GM19328 (cell line): ENCODE measurements around the gene DNAJC30.
"Not testable (repeated sequence)": the region's sequence is repeated elsewhere in the genome, so short reads cannot be mapped to it uniquely, and the experiment has no call there.

ENCODE experiments used
- ATAC-seq: cut with Tn5 transposase; IDR thresholded peaks from one replicate; pipeline ENCODE4 v1.9.1; 2021; ENCODE audit warnings: mild to moderate bottlenecking, moderate library complexity; ENCODE audit not compliant: unreplicated experiment

The DNAJC30 gene

DNA sequence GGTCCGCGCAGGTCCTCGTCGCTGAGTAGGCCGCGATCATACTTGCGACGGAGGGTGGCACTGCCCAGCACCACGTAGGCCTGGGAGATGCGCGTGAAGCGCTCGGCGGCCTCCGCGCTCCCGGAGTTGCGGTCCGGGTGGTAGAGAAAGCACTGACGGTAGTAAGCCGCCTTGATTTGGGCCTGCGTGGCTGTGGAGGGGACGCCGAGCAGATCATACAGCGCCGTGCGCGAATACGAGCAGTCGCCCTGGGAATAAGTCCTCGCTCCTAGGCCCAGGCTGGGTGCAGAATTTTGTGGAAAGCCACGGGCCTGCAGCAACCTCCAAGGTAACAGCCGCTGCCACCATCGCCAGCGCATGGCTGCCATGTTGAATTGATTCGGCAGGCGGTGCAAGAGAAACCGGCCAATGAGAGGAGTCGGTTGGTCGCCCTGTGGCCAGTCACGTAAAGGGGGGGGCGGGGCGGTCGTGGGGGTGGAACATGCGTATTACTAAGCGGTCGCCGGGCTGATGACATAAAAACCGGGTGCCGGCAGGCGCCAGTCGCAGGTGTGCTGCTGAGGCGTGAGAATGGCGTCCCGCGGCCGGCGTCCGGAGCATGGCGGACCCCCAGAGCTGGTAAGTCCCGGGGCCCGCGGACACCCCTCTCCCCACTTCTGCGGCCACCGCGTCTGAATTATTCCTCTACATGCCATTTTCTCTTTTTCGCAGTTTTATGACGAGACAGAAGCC is at the start of gene DNAJC30, which contains the start of gene BUD23:
DNAJC30 (minus strand) TSS at position 398 of the 732 bp plus-strand sequence; CDS start at position 368, 30 bp downstream.
BUD23 (plus strand) TSS at position 542 of the 732 bp plus-strand sequence; CDS start at position 571, 29 bp downstream.
- peak; percentile 87 for ATAC-seq

DNA sequence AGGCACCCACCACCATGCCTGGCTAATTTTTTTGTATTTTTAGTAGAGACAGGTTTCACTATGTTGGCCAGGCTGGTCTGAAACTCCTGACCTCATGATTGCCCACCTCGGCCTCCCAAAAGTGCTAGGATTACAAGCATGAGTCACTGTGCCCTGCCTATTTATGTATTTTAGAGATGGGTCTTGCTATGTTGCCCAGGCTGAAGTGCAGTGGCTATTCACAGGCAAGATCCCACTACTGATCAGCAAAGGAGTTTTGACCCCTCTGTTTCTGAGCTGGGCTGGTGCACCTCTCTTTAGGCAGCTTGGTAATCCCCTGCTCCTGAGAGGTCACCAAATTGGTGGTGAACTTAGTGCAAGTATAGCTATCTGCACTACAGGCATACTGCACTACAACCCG is 49.1 kb upstream of the DNAJC30 start:
- no peak for ATAC-seq

DNA sequence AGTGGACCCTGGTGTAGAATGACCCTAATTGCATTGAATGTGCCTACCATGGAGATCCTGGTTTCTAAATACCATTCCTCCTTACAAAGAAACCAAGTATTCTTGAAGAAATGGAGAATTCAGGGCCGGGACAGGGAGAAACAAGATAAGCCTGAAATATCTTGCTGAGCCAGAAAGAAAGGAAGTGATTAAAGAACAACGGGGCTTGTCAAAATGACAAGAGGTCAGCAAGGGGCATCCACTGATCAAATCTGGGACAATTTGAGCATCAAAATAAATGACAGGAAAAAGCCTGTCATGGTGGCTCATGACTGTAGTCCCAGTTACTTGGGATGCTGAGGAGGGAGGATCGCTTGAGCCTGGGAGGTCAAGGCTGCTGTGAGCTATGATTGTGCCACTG is 47.2 kb upstream of the DNAJC30 start:
- ATAC-seq, result no peak

DNA sequence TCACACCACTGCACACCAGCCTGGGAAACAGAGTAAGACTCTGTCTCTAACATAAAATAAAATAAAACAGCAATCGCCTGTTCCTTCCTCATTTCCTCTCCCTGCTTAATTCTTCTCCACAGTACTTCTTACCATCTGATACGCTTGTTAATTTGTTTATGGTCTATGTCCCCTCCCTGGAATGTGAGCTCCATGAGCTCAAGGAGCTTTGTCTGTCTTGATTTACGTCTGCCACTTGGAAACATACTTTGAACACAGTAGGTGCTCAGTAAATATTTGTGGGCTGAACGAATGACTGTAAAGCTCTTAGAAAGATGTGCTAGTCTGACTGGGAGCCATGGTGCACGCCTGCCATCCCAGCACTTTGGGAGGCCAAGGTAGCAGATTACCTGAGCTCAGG is 45.3 kb upstream of the DNAJC30 start:
- ATAC-seq, result no peak

DNA sequence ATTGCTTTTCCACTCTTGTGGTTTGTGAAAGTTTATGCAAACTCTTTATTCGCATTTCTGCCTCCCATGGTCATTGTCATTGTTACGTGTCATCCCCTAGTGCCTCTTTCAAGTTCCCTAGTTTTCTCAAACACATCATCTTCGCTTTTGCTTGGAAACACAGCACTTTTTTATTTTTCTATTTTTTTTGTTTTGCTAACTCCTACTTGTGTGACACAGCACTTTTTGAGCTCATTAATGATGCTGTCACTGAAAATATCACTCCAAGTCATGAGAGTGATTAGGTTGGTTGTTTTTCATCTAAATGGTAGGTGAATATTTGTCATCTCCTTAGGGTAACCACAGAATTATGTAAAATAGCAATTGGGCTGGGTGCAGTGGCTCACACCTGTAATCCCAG is 44.7 kb upstream of the DNAJC30 start:
- ATAC-seq, result no peak

DNA sequence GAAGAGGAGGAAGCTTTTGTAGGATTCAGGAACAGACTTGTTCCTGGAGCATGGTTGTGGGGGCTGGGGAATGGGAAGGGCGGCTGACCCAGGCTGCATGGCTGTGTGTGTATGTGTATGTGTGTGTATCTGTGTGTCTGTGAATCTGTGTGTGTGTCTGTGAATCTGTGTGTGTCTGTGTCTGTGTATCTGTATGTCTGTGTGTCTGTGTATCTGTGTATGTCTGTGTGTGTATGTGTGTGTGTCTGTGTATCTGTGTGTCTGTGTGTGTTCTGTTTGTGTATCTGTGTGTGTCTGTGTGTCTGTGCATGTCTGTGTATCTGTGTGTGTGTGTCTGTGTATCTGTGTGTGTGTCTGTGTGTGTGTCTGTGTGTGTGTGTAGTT is 42.8 kb upstream of the DNAJC30 start:
- no peak for ATAC-seq

DNA sequence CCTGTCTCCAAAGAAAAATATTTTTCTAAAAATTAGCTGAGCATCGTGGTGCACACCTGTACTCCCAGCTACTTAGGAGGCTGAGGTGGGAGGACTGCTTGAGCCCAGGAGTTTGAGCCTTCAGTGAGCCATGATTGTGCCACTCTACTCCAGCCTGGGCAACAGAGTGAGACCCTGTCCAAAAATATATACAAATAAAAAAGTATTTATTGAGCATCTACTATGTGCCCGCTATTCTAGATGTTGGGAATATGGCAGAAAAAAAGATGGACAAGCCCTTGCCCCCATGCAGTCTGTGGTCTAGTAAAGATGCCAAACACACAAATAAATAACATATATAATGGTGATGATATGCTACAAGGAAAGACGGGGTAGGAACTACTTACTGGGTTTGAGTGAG is 40.6 kb upstream of the DNAJC30 start:
- ATAC-seq, result no peak

DNA sequence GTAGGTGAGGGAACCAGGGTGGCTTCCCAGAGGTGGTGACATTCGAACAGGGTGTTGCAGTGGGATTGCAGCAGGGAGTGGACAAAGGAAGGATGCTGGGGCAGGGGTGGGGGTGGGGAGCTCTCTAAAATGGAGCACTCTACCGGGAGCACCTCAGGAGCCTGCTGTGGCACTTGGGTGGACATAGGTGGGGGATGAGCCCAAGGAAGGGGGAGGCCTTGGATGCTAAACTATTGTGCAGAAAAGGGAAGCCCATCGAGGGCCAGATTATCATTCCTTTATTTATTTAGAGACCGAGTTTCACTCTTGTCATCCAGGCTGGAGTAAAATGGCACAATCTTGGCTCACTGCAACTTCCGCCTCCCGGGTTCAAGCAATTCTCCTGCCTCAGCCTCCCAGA is 39.5 kb upstream of the DNAJC30 start:
- ATAC-seq, result no peak

DNA sequence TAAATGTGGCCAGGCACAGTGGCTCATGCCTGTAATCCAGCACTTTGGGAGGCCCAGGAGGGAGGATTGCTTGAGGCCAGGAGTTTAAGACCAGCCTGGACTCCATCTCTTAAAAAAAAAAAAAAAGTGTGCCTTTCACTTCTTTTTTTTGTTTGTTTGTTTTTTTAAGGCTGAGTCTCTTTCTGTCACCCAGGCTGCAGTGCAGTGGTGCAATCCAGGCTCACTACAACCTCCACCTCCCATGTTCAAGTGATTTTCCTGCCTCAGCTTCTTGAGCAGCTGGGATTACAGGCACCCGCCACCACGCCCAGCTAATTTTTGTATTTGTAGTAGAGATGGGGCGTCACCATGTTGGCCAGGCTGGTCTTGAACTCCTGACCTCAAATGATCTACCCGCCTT is 38.9 kb upstream of the DNAJC30 start:
- not testable (repeated sequence) for ATAC-seq

DNA sequence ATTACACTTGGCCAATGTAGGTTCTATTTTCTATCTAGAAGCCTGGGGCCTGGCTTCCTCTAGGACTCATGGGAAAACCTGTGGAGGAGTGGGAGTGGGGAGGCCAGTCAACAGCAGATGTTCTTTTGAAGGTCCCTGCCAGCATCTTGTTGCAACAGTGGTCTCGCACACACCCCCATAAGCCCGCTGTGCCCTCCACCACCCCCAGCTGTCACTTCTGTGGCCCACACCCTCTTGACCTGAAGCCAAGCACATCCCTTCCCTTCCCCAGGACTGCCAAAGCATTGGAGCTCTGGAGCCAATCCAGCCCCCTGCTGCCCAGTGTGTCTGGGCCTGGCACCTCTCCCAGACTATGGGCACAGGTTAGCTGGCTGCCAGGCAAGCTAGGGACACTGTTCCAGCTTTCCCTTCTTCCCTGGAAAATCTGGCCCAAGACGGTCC is 38.1 kb upstream of the DNAJC30 start:
- no peak for ATAC-seq

DNA sequence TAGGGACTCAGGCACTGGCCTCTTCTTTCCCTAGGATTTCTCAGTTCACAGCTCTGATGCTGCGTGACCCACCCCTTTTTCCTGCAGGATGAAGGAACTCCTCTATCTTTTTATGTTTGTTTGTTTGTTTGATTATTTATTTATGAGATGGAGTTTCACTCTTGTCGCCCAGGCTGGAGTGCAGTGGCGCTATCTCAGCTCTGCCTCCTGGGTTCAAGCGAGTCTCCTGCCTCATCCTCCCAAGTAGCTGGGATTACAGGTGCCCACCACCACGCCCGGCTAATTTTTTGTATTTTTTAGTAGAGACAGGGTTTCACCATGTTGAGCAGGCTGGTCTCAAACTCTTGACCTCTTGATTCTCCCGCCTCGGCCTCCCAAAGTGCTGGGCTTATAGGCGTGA is 37.2 kb upstream of the DNAJC30 start:
- not testable (repeated sequence) for ATAC-seq

DNA sequence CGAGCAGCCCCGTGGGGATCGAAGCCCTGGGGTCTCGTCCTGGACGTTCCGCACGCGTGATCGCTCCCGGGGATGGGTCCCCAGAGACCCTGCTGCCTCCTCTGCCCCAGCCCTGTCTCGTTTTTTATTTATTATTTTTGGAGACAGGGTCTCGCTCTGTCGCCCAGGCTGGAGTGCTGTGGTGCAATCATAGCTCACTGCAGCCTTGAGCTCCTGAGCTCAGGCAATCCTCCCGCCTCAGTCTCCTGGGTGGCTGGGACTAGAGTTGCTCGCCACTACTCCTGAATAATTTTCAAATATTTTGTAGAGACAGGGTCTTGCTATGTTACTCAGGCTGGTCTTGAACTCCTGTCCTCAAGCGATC is 36.5 kb upstream of the DNAJC30 start:
- no peak for ATAC-seq

DNA sequence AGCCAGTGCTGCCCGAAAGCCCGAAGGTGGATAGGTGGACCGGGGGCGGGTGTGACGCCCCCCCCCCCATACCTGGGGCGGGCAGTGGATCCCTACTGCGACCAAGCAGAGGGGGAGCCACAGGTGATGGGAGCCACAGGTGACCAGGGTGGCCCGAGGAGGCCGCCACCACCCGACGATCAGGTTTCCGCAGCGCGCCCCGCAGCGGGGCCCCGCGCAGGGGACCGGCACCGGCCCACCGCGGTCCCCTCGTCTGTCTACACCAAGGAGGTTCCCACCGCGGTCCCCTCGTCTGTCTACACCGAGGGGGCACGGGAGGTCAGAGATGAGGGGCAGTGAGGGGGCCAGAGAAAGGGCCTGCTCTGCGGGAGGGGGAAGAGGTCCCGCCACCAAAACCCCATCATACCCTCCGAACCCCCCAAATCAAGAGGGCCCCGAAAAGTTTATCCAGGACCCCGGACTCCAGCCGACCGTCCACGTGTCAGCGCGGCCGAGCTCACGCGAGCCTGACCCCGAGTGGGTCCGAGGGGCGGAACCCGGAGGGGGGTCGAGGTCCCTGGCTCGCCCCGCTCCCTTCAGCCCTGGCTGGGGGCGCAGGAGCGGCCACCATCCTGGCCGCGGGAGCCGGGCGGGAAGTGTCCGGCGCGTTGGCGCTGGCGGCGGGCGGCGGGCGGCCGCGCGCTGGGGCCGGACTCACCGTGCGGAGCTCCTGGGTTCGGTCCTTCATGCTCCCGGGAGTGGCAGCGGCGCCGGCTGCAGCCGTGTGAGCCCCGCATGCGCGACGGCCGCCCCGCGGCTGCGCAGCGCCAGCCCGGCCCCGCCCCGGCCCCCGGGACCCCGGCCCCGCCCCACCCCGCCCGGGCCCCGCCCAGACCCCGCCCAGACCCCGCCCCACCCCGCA is 35.9 kb upstream of the DNAJC30 start, which contains the start of gene STX1A:
STX1A (minus strand) TSS at position 765 of the 901 bp plus-strand sequence; CDS start at position 727, 38 bp downstream.
- ATAC-seq, result no peak

DNA sequence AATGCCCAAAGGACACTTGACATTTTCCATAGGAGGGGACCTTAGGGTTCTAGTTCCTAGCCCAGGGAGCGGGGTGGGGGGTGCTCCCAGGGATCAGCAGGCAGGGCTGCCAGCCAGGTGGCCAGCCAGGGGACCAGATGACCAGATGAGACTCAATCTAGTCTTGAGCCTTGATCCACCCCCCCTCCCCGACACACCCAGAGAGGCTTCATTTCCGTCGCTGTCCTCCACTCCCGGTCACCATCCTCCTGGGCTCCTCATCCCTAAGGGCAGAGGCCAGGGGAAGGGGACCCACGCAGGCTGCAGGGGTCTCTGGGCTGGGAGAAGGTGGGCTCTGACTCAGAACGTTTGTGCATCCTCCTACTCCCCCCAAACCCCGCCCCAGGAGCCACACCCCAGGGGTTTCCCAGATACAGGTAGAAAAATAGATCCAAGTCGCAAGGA is 35.2 kb upstream of the DNAJC30 start:
- no peak for ATAC-seq

DNA sequence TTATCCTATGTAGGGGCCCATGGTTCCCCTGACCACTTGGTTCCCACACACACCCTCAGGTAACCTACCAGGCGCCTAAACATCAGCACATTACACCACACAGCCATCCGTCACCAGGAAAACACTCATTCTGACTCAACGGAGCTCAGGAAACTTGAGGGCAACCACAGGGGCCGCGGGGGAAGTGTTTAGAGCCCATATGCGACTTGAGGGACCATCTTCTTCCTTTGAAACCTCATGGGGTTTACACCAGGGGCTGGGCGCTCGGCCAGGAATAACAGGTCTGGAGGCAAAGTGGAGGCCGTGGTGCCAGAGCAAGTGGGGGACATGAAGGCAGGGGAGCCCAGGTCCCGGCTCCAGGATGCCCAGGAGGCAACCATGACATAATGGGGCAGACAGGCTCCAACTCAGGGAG is 34.7 kb upstream of the DNAJC30 start:
- ATAC-seq, result no peak

DNA sequence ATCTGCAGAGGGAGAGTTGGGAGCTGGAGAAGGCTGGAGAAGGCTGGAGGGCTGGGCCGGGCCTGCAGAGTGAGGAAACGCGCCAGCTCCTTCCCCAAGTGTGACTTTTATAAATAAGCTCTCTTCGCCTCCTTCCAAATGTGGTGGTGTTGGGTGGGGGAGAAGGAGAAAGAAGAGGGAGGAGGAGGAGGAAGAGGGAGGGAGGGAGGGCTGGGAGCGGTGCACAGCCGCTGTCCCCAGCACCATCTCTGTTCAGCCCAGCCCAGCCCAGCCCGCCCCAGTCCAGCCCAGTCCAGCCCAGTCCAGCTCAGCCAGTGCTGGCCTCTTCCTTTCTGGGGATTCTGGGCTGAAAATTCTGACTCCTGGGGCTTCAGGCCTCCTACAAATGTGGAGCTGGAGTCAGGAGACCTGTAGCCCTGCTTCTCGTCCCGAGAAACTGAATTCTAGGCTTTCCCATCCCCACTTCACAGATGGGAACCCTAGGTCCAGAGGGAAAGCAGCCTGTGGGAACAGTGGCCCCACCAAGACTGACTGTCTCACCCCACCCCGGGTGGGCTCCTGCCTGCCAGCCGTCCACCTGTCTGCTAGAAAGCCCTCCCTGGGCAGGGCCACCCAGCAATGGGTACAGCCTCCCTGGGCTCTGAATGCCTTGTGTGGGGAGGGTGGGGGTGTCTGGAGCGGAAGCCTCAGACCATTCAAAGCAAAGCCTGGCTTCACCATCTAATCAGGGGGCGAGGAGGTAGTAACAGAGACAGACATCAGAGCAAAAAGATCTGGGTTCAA is 34.0 kb upstream of the DNAJC30 start:
- no peak for ATAC-seq

DNA sequence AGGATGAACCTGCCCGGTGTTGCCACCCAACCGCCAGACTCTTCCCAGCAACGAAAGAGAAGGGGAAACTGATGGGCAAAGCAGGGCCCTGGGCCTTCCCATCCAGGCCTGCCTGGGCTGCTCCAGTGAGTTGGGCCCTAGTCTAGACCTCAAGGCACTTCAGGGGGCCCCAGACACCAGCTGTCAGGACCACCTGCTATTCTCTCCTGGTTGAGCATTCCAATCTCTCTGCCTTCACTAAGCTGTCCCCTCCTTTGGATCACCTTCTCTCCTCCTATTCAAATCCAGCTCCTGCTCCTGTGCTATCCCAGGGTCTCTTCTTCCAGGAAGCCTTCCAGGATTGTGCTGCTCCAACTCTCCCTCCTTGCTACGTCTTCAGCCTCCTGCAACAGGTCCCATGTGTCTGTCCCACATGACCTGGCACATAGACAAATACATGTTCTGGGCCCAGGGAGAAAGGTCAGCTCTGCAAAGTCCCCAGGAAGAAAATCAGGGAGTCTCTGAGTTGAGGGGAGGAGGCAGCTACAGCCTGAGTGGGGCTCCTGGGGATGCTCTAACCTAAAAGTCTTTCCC is 33.2 kb upstream of the DNAJC30 start:
- ATAC-seq, result no peak

DNA sequence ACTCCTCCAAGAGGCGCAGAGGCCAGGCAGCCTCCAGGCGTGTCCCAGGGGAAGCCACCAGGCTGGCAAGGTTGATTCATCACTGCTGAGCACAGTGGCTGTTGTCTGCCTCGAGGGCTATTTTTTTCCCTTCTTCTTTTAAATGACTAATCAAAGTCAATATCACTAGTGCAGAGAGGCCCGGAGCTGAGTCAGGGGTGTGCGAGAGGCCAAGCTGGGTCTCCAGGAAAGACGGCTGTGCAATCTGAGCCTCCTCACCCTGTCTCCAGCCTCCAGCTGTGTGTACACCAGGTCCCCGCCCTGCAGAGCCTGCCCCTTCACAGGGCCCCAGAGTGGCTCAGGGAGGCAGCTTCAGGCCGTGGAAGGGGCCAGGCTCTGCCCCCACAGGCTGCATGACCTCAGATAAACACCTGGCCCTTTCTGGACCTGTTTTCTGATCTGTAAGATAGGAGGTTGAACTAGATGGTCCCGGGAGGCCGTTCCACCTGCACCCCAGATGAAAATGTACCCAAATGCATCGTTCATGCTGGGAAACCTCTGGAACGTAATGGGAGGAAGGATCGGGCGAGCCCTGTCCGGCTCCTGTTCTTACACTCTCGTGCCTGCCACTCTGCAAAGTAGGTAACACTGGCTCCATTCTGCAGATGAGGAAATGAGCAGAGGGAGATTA is 32.5 kb upstream of the DNAJC30 start:
- ATAC-seq, result no peak

DNA sequence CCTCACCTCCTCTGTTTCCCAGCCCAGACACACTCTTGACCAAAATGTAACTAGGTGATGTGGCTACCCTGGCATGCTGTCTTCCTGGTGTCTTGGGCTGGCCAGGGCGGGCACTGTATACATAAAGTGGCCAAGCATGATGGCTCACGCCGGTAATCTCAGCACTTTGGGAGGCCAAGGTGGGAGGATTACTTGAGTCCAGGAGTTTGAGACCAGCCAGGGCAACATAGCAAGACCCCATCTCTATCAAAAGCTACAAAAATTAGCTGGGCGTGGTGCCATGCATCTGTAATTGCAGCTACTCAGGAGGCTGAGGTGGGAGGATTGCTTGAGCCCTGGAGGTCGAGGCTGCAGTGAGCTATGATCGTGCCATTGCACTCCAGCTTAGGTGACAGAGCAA is 30.1 kb upstream of the DNAJC30 start:
- not testable (repeated sequence) for ATAC-seq

DNA sequence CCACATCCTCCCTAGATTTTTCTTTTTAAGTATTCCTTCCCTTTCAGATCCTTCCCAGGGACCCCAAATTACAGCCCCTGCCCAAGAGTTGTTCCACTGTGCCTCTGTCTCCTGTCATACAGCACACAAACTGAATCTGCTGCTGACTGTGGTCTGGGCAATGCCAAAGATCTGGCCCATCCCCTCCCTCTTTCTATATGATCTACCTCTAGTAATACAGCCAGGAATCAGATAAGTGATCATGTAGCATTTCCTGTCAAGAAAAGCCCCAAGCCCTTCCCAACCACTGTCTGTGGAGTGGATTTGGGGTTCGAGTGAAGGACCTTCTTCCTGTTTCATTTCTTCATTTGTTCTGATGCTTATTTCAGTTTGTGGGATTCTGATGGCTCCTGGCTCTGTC is 29.5 kb upstream of the DNAJC30 start:
- no peak for ATAC-seq
